HPDE6-E6E7 (cell line): ENCODE results near the gene PTPRN2.
"Not testable (repeated sequence)": the region's sequence is repeated elsewhere in the genome, so short reads cannot be mapped to it uniquely, and the experiment has no call there.

ENCODE experiments used
- DNase-seq: peaks from one replicate; pipeline ENCODE4 v3.0.0; 2011; ENCODE audit warnings: missing footprints; ENCODE audit errors: extremely low spot score

The PTPRN2 gene

DNA sequence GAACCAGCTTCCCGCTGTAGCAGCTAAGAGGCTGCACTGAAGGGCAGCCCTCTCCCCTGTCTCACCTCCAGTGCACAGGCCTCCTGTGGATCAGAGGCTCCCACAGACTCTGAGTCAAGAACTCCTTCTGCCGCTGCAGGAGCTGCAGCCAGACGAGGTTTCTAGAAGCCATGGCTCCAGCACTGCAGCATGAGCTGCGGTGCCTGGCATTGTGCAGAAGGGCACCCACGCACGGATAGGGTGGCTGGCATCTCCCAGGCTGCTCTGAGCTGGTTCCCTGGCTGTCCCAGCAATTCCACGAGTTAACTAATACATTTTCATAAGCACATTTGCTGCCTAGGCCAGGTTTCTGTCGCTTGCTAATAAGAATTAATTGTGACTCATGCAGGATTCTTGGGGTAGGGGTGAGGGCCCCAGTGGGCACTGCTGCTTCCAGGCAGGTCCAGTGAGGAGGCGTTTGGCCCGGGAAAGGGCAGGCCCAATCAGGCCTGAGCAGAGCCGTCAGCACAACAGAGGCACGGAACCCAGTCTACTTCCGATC is 656.6 kb downstream of the PTPRN2 start:
- no peak for DNase-seq

DNA sequence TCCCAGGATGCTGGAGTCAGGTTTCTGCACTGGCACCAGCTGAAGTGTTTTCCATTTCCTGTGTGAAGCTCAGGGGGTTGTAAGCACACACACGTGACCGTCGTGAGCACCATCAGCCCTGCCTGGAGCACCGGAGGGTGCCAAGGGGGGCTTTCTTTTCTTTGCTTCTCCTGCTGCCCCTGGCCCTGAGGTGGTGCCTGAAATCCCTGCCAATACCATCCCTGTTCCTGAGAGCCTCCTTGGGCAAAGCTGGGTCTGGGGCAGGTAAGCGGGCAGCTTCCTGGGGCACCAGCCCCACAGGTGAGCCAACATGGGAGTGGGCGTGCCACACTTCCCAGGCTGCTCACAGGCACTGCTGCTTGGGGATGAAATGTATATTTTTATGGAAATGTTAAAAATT is 657.2 kb downstream of the PTPRN2 start:
- DNase-seq = no peak

DNA sequence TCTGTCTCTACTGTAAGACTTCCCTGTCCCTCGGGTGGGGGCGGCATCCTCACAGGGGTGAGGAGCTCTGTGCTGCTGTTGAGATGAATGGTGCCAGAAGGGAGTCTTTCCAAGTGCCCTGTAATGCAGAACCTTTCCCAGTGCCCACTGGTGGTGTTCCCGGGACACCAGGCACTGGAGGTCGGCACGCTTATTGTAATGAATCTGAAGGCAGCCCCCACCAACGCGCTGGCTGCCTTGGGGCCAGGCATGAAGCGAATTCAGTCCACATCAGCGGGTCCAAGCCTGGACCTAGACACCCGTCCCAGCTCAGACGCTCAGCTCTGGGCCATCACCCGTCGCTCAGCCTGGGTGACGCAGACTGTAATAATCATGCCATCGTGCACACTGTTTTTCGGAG is 658.0 kb downstream of the PTPRN2 start:
- no peak for DNase-seq

DNA sequence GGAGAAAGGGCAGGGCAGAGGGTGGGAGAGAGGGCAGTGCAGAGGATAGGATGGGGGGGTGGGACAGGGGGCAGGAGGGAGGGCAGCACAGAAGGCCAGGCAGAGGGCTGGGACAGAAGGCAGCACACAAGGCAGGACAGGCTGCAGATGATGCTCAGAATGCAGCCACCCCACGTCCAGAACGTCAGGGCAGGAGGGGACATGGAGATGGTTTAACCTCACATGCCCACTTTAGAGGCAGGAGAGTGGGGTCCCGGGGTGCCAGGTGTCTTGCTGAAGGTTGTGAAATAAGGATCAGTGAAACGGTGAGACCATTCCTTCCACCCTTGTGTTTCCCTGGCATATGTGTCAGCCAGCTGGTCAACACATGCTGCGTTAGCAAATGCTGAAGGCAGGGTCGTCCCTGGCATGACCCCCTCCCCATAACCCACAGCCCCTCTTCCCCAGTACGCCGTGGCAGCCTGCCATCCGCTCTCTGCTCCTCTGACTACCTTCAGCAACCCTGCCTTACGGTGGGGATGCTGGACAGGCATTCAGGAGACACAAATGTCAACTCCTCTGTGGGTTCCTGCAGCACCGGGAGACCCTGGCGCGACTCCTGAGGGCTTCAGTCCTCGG is 658.7 kb downstream of the PTPRN2 start:
- no peak for DNase-seq

DNA sequence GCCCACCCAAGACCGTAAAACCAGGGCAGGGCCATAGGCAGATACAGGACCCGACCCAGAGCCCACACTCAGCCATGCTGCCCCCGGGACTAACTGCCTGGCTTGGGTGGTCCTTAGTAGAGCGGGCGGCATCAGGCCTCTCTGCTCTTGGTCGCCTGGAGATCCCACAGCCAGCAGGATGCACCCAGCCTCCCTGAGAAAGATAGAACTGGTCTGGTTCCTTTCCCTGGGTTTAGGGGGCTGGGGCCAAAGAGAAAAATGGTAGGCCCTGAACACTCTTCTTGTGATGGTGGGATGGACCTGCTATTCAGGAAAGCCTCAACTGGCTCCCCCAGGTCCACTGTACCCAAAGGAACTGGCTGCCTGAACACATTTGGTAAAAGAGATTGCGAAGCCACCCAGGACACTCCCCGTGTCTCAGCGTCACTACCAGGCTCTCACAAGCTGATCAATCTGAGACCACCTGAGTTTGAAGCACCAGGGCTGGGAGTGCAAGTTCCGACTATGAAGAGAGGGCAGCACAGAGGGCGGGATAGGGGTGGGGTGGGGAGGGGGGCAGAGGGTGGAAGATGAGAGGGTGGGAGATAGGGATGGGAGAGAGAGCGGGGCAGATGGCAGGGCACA is 659.3 kb downstream of the PTPRN2 start:
- no peak for DNase-seq

DNA sequence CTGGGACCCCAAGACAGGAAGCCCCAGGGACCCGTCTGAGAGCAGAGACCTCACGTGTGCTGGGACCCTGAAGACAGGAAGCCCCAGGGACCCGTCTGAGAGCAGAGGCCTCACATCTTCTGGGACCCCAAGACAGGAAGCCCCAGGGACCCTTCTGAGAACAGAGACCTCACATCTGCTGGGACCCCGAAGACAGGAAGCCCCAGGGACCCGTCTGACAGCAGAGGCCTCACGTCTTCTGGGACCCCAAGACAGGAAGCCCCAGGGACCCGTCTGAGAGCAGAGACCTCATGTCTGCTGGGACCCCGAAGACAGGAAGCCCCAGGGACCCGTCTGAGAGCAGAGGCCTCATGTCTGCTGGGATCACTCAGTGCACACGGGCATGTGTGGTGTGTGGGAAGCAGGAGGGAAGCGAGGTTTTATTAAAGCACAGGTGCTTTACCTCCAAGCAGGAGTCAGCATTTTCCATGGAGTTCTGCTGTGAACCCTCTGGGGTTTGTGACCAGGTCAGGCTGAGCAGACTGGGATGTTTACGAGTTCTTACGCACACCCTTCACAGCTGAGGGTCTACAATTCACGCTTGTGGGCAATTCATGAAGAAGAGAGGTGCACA is 660.2 kb downstream of the PTPRN2 start:
- no peak for DNase-seq

DNA sequence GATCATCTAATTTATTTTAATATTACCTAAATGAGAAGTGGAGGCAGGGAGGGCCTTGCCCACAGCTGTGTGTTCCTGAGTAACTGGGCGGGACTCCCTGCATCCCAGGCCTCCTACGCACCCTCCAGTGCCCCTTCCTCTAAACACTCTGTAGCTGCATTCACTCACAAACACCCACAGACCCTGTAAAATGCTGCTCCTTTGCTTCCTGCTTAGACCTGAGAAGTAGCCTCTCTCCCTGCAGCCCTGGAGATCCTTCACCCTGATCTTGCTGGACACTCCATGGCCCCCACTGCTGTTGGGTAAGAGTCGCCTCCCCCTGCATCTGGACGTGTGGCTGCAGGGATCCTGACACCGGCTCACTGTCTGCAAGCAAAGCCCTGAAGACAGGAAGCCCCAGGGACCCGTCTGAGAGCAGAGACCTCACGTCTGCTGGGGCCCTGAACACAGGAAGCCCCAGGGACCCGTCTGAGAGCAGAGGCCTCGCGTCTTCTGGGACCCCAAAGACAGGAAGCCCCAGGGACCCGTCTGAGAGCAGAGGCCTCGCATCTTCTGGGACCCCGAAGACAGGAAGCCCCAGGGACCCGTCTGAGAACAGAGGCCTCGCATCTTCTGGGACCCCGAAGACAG is 661.0 kb downstream of the PTPRN2 start:
- DNase-seq = no peak

DNA sequence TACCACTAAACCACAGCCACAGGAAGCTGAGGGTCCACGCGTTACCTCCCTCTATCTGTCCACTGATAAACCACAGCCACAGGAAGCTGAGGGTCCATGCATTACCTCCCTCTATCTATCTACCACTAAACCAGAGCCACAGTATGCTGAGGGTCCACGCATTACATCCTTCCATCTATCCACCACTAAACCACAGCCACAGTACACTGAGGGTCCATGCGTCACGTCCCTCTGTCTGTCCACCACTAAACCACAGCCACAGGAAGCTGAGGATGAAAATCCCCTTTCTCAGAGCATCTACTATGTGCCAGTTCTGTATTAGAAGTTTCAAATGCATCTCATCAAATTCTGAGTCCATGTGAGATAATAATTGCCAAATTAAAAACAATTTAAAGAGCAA is 661.5 kb downstream of the PTPRN2 start:
- no peak for DNase-seq

DNA sequence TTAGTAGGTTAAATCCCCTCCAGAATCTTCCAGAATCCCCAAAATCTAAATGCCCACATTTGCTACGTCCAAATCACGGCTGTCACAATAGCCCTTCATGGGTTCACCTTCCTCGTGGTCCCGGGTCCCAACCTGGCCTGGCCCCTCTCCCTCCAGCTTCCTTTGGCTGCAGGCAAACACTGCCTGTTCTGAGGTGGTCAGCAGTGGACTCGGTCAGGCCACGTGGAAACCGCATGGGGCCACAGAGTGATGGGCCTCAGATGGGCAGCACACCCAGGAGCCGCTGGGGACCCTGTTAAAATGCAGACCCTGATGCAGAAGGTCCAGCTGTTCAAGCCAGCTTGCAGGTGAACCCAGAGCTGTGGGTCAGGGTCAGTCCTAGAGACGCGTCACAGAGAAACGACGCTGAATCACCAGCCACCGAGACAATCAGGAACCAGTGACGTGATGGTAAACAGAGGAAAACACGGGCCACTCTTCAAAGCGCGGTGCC is 662.2 kb downstream of the PTPRN2 start:
- DNase-seq = no peak

DNA sequence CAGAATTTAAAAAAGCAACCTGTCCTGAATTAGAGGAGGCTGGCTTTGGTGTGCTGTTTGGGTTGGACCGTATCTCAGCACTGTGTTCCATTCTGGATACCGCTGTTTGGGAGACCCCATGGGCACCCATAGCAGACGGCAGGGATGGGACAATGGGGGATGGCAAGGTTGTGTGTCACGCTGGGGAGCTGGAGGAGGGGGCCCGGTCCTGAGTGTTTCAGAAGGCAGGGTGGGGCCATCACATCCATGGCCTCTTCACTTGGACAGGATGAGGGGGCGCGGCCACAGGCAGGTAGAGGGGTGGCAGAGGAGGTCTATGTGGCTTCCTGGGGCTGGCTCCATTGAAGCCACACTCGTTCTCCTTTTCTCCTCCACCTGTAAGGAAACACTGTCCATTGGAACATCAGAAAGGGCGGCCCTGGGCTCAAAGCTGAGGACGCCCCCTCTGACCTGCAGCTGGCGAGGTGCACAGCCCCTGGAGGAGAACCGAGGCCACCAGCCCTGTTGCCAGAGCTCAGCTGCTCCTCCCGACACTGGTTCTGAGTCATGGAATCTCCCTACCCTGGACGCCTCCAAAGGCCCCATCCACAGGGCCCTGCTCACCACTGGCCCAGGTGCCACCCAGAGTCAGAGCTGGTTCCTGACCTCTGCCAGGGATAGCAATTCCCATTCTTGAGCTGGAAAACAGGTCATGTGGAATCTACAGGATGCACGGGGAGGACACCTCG is 663.6 kb downstream of the PTPRN2 start:
- DNase-seq = no peak

DNA sequence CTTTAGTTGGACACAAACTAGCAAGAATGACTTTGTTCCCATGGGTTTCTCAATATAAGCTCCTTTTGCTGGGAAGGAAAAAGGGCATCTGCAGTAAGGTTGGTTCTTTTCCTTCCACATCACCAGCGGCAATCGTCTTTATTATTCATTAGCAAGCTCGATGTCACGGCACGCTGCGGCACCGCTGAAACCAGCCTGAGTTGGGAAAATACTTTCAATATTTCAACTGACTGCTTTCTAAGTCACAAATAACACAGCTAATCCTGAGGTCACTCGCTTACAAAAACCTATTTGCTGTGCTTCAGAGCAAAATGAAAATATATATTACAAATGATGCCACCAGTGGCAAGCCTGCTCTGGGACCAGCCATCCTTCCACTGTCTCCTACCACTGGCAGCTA is 665.0 kb downstream of the PTPRN2 start:
- DNase-seq = no peak

DNA sequence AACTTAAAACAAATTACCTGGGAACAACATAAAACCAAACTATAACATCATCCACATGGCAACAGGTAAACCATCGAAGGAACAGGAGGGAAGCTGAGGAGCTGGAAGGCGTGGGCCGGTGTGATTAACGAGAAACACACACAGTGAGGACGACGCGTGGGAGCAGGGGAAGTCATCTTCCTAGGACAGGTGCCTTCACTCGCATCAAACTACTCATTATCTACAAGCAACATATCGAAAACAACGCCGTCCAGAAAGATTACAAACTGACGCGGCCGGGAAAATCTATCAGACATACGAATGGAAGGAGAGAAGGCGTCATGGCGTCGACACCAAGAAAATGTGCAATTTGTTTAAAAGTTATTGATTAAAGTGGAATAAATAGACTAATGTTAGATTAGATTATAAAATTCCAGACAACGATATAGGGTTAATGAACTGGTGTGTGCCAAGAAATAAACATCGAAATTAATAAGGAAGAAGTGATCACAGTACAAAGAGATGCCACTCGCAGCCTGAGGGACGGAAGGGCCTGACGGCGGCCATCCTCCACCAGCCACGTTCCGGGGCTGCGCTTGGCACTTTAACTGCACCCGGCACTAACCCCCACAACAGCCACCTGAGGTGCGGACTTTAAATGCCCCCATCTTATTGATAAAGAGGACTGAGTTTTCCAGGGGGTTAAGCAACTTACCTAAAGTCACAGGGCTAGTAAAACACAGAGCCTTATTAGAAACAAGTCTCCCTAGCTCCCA is 669.1 kb downstream of the PTPRN2 start:
- no peak for DNase-seq

DNA sequence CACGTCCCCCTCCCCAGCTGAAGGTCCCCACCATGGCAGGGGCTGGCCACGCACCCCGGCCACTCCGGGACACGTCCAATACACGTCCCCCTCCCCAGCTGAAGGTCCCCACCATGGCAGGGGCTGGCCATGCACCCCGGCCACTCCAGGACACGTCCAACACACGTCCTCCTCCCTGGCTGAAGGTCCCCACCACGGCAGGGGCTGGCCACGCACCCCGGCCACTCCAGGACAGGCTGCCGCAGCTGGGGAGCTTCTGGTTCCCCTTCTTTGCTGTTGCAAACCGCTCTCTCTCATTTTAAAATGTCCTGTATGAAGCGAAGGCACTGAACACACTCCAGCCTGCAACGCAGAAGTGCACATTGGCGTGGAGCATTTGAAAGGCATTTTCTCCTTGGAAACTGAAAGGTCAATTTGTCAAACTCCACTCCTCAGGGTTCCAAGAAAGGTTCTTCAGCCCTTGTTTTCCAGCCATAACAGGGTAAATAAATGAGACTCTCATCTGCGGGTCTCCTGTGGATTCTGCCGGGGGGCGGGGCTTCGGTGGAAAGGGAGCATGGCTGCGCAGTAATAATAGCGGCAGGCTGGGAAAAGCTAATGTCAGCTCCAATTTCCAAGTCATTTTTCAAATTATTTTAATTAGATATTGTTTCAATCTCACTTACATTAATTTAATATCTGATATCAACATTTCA is 670.5 kb downstream of the PTPRN2 start:
- no peak for DNase-seq

DNA sequence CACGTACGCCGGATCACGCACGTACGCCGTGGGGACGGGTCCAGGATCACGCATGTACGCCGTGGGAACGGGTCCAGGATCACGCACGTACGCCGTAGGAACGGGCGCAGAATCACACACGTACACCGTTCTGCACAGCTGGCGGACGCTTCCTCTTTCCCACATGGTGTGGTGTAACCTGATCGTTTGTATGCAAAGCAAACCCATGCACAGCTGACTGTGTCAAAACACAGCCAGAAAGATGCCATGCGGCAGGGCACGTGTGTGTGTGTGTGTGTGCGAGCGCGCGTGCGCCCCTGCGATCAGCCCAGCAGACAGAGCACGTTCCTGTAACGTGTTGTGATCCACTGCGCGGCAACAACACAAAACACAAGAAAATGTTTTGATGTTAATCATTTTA is 677.2 kb downstream of the PTPRN2 start:
- DNase-seq = no peak

DNA sequence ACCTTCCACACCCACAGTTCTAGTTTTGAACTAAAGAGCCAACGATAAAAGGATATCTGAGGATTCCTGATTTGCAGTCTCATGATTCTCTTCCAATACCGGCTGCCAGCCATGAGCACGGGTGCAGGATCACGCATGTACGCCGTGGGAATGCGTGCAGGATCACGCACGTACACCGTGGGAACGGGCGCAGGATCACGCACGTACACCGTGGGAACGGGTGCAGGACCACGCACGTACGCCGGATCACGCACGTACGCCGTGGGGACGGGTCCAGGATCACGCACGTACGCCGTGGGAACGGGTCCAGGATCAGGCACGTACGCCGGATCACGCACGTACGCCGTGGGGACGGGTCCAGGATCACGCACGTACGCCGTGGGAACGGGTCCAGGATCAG is 677.6 kb downstream of the PTPRN2 start:
- not testable (repeated sequence) for DNase-seq

DNA sequence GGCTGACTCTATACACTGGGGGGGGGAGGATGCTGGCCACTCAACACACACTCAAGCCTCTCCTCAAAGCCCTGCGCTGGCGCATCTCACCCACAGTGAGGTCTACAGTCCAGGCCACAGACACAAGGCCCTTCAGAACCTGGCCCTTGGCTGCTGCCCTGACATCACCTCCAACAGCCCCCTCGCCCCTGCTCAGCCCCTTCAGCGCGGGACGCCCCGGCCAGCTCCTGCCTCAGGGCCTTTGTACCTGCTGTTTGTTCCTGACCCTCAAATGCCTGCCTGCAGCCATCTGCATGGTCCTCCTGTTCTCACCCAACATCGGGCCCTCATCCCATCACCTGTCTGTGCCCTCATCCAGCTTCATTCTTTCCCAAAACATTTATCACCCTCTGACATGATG is 678.3 kb downstream of the PTPRN2 start:
- no peak for DNase-seq

DNA sequence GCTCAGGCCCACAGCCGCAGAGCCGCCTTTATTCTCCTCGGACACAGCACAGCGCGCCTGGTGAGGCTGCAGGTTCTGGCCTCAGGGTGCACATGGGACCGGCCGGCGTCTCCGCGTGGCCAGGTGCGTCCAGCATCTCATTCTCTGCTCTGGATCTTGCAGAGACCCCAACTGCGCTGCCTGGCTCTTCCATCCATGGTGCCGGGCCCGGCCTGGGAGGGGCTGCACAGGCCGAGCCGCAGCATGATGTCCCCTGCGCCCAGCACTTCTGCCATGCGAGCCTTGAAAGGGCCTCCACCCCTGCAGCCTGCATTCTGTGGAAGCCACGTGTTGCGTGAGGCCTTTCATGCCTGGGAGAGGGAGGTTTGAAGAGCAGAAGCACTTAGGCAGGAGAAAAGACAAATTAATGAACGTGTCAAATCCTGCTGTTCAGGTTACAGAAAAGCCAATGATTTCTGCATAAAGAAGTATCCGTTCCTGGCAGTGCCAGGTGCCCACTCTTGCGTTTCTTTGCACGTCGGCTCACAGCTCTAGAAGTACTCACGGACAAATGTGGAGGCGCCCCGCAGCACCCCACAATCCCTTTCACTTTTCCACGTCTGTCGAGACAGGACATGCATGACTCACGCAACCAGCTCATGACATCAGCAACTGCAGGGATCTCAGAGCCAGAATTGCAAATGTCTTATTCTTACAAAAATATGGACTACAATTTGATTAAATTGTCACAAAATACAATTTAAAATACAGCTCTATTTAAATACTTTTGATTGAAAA is 679.4 kb downstream of the PTPRN2 start:
- no peak for DNase-seq

DNA sequence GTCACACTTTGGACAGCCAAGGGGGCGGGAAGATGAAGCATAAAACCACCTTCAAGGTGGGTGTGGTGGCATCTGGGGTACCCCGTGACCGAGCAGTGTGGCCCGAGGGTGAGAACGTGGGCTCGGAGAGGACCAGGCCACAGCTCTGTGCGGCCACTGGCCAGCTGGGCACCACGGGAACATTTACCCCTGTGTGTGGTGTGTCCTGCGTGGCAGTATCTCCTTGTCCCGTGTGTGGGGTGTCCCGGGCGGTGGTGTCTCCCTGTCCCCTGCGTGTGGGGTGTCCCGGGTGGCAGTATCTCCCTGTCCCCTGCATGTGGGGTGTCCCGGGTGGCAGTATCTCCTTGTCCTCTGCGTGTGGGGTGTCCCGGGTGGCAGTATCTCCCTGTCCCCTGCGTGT is 680.5 kb downstream of the PTPRN2 start:
- DNase-seq = no peak

DNA sequence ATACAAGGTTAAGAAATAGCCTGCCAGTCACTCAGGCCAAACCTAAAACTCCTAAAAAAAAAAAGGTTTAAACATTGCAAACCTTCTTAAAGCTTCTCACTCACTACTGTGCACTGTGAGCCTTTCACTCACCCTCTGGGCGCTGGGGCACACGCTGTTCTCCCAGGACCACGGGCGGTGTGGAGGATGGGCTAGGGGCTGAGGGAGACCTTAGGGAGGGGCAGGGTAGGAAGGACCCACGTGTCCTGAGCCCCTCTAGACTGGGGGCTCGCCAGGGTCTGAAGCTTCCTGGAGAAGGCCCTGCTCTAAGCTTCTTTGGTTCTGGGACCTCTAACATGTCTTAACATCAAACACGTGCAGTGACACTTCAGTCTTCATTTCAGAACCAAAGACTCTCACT is 681.0 kb downstream of the PTPRN2 start:
- no peak for DNase-seq
